HUES64 (cell line): ENCODE measurements around the gene ABCA4.
"Not testable (repeated sequence)": the region's sequence is repeated elsewhere in the genome, so short reads cannot be mapped to it uniquely, and the experiment has no call there.

Experiments
- H3K27ac ChIP-seq: 2 replicates; pipeline ENCODE4 v1.7.0; 2013; ENCODE audit warnings: low read depth, low read length, inconsistent platforms
- H3K27me3 ChIP-seq: 2 replicates; pipeline ENCODE4 v1.6.1; 2013; ENCODE audit warnings: mild to moderate bottlenecking, low read length; ENCODE audit not compliant: insufficient read depth
- H3K36me3 ChIP-seq: 2 replicates; pipeline ENCODE4 v1.6.1; 2013; ENCODE audit warnings: mild to moderate bottlenecking, low read length; ENCODE audit not compliant: insufficient read depth
- H3K4me1 ChIP-seq: 2 replicates; pipeline ENCODE4 v1.6.1; 2013; ENCODE audit warnings: mild to moderate bottlenecking, low read length, moderate library complexity; ENCODE audit not compliant: insufficient read depth
- H3K4me3 ChIP-seq: 2 replicates; pipeline ENCODE4 v1.5.1; 2013; ENCODE audit warnings: mild to moderate bottlenecking, low read length, moderate library complexity
- H3K9ac ChIP-seq: 2 replicates; pipeline ENCODE4 v1.6.1; 2013; ENCODE audit warnings: mild to moderate bottlenecking, low read depth, low read length
- H3K9me3 ChIP-seq: 2 replicates; pipeline ENCODE4 v1.6.1; 2013; ENCODE audit warnings: low read depth, low read length; ENCODE audit not compliant: insufficient read depth
- WGBS: fragments of 150-250, 120-280 bp; methylation state at CpG from one replicate; pipeline ENCODE4 v1.1.7; 2013; ENCODE audit warnings: missing lambda C conversion rate; 5-methylcytosine and 5-hydroxymethylcytosine counted together

ABCA4 gene

DNA sequence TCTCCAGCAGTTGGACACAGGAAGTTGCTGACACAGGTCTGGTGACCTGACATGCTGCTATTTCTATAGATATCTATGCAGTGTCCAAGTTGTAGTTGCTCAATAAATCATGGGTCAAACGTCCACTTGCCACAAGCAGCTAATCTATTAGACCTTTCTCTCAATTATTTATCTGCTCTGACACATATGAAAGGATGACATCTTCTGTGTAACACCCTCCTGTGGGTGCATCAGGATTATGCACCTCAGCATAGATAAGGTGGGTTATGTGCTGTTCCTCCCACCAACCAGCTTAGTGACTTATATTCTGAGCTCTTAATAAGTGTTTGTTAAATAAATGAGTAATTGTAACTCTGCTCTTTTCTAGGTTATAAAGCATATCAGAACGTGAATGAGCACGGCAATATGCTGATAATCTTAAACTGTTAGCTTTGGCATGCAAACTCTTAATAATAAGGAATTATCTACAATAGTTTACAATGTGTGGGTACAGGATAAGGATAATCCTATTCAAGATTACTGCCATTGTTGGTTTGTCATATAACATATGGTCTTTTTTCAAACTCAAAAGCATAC, 121.0 kb downstream of the ABCA4 start:
- H3K27ac ChIP-seq, result no peak overlapping the region
- H3K4me1 ChIP-seq, result no peaks in the 10 kb centered on the region
- H3K9ac ChIP-seq, result no peak overlapping the region
- no peaks in the 10 kb centered on the region for H3K9me3 ChIP-seq
- no peaks in the 10 kb centered on the region for H3K27me3 ChIP-seq
- H3K4me3 ChIP-seq, result no peak overlapping the region
- WGBS, result 74% methylated on average over 3 of the region's 3 CpGs
- H3K36me3 ChIP-seq, result no peaks in the 10 kb centered on the region

DNA sequence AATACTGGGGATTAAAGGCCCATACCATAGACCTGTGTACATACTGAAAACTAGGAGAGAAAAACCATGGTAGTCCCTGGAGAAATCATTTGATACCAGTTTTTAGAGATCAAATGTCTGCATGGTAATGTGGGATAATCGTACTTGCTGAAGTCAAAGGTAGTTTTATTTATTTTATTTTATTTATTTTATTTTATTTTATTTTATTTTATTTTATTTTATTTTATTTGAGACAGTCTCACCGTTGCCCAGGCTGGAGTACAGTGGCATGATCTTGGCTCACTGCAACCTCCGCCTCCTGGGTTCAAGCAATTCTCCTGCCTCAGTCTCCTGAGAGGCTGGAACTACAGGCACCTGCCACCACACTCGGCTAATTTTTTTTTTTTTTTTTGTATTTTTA, 122.4 kb downstream of the ABCA4 start:
- not testable (repeated sequence) for H3K9ac ChIP-seq, H3K27me3 ChIP-seq, H3K4me1 ChIP-seq, H3K4me3 ChIP-seq, H3K9me3 ChIP-seq, H3K27ac ChIP-seq, H3K36me3 ChIP-seq
- WGBS, result 99% methylated on average over 3 of the region's 4 CpGs

DNA sequence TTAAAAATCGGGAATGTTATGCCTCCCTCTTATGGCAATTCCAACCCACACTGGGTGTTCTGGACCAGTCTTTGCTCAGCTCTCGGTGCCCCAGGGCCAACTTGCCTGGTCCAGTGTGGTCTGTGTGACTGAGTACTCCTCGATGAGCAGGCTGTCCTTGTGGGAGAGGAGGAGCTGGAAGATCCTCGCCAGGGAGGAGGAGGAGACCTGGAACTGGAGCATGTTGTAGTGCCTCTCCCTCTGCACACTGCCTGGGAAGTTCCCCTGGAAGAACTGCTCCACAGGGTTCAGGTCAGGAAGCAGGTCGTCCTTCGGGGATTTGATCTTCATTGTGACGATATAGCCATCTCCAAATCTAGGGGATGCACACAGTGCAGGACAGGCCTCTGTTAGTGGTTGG, 123.2 kb downstream of the ABCA4 start:
- 91% methylated on average over 7 of the region's 7 CpGs for WGBS
- Histone ChIP-seq H3K27ac (no peak overlapping the region), H3K9me3 (no peaks in the 10 kb centered on the region), H3K4me1 (no peaks in the 10 kb centered on the region), H3K4me3 (no peak overlapping the region), H3K36me3 (no peaks in the 10 kb centered on the region), H3K27me3 (no peaks in the 10 kb centered on the region), H3K9ac (no peak overlapping the region)

DNA sequence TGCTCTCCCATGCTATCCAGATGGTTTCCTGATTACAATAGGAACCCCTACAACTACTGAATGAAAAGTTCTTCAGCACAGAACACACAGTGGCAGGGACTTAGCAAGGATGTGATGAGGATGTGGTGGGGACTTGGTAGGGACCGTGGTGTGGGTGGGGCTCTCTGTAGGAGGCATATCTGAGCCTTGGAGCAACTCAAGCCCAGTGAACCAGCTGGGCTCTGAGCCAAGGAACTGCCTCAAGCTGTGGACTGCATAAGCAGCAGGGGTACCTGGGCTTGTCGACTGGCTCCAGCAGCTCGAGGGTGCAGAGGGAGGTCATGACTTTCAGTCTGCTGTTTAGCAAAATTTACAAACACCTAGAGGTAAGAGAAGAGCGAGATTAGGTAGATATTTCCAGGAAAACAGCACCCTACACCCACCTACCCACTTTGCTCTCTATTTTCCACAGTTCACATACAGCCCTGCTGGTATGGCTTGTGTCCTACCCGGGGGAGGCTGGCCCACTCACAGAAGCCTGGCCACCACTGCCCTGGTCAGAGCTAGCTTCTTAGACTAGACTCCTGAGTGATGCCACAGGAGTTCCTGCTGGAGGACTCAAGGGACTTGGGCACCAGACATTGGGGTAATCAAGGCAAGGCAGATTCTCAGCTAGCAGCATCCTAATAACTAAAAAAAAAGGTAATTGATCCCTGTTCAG, 125.0 kb downstream of the ABCA4 start:
- Histone ChIP-seq H3K4me1 (no peaks in the 10 kb centered on the region), H3K36me3 (no peaks in the 10 kb centered on the region), H3K9me3 (no peaks in the 10 kb centered on the region), H3K4me3 (no peak overlapping the region), H3K27ac (no peak overlapping the region), H3K9ac (no peak overlapping the region), H3K27me3 (no peaks in the 10 kb centered on the region)
- WGBS, result 79% methylated on average over 5 of the region's 5 CpGs

DNA sequence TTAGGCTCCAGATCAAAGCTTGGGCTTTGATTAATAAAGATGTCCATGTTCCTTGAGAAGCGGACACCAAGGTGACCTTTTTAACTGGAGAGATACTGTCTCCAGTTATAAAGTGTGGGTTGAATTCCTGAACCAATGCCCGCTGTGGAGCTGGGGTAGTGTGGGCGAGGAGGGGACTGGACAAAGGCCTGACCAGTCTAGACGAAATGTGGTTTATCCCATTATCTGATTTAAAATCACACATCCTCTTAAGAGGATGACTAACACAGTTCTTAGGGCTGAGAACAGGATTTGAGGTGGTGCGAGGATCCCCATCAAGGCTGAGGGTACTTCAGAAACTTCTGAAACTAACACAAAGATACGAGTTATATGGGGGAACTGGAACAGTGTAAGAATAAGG, 127.2 kb downstream of the ABCA4 start:
- Histone ChIP-seq H3K4me3 (no peak overlapping the region), H3K36me3 (no peaks in the 10 kb centered on the region)

DNA sequence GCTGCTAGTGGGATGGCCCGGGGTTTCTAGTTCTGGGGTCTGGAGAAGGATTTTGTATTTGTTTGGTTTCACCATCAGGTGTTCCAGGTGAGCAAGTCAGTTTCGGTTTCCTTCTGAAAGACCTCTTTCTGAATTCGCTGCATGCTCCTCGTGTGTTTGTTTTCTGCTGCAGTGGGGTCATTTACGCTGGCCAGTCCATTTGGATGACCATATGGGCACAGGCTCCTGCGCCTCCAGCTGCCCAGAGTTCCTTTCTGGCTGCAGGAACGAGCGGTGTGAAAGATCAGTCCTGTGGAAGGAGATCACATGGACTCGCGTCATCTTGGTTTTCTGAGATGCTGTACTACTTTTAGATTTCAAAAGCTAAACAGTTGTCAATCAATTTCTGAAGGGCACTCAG, 128.0 kb downstream of the ABCA4 start:
- no peak overlapping the region for H3K9ac ChIP-seq
- no peaks in the 10 kb centered on the region for H3K27me3 ChIP-seq
- no peak overlapping the region for H3K27ac ChIP-seq
- no peaks in the 10 kb centered on the region for H3K4me1 ChIP-seq
- H3K9me3 ChIP-seq, result no peaks in the 10 kb centered on the region
- no peaks in the 10 kb centered on the region for H3K36me3 ChIP-seq
- 94% methylated on average over 10 of the region's 10 CpGs for WGBS
- H3K4me3 ChIP-seq, result no peak overlapping the region

More for the DNA sequence above, 127.2 kb downstream of the ABCA4 start:
- H3K27ac ChIP-seq, result no peak overlapping the region
- no peak overlapping the region for H3K9ac ChIP-seq
- no peaks in the 10 kb centered on the region for H3K4me1 ChIP-seq
- H3K27me3 ChIP-seq, result no peaks in the 10 kb centered on the region
- no peaks in the 10 kb centered on the region for H3K9me3 ChIP-seq
- 90% methylated on average over 6 of the region's 6 CpGs for WGBS

DNA sequence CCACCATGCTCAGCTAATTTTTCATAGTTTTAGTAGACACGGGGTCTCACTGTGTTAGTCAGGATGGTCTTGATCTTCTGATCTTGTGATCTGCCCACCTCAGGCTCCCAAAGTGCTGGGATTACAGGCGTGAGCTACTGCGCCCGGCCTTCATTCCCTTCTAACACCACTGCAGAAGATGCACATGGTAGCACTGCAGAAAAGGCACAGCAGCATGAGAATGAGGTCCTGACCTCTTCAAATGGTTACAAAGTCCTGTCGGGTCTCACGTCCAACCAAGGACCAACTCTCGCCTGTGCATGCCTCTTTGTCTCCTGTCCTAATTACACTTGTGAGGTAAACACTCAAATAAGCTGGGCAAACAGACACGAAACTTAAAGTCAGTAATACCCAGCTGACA, 128.8 kb downstream of the ABCA4 start:
- WGBS, result 95% methylated on average over 8 of the region's 8 CpGs
- no peaks in the 10 kb centered on the region for H3K4me1 ChIP-seq
- no peak overlapping the region for H3K27ac ChIP-seq
- H3K4me3 ChIP-seq, result no peak overlapping the region
- H3K9ac ChIP-seq, result no peak overlapping the region
- no peaks in the 10 kb centered on the region for H3K36me3 ChIP-seq
- no peaks in the 10 kb centered on the region for H3K27me3 ChIP-seq
- H3K9me3 ChIP-seq, result no peaks in the 10 kb centered on the region

DNA sequence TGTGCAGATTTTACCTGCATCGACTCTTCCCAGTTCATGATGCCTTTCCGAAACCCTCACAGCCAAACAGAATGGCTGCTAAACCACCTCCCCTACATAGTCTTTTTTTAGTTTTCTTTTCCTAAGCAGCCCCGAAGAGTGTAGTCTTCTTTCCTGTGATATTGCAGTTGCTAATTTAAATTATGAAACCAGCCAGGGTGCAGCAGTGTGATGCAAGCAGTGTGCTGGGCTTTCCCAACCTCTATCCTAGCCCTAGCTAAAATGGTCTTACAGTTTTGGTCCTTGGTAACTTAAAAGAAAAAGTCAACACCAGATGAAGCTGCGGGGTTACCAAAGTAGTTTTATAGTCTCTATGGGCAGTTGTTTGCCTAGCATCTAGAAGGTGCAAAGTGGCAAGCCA, 129.7 kb downstream of the ABCA4 start:
- no peaks in the 10 kb centered on the region for H3K4me1 ChIP-seq
- no peak overlapping the region for H3K9ac ChIP-seq
- 94% methylated on average over 4 of the region's 4 CpGs for WGBS
- H3K4me3 ChIP-seq, result no peak overlapping the region
- H3K9me3 ChIP-seq, result no peaks in the 10 kb centered on the region
- no peaks in the 10 kb centered on the region for H3K27me3 ChIP-seq
- H3K27ac ChIP-seq, result no peak overlapping the region
- H3K36me3 ChIP-seq, result no peaks in the 10 kb centered on the region

DNA sequence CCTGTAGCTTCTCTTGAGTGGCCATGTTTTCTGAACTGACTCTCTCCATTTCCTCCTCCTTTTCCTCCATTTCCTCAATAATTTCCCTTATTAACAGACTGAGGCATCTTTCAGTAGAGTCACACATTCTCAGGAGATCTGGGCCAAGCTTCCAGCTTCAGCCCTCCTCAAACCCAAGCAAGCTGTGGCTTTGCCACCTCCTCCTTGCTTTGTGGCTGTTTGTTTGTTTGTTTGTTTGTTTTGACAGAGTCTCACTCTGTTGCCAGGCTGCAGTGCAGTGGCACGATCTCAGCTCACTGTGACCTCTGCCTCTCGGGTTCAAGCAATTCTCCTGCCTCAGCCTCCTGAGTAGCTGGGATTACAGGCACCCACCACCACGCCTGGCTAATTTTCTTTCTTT, 130.5 kb downstream of the ABCA4 start:
- H3K4me3 ChIP-seq, H3K27ac ChIP-seq, H3K36me3 ChIP-seq, H3K27me3 ChIP-seq, H3K9me3 ChIP-seq, H3K4me1 ChIP-seq, H3K9ac ChIP-seq: not testable (repeated sequence)
- WGBS, result 92% methylated on average over 2 of the region's 3 CpGs

DNA sequence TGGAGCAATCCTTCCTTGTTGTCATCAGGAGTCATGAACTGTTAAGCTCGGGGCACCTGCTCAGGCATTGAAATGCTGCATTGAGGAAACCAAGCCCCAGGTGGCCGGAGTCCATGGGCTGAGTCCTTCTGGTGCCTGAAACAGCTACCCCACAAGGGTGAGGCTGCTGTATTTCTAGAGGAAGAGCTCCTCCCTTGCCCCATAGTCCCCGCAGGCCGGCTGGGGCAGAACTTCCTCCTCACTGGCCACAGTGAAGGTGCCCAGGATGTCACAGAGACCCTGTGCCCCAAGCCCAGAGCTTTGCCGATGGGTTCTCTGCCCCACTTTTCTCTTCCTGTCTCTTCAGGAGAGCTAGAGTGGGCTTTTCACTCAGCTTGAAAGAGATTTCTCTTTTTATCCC, 130.9 kb downstream of the ABCA4 start:
- Histone ChIP-seq H3K9me3 (no peaks in the 10 kb centered on the region), H3K9ac (no peak overlapping the region), H3K36me3 (no peaks in the 10 kb centered on the region), H3K27me3 (no peaks in the 10 kb centered on the region), H3K4me1 (no peaks in the 10 kb centered on the region), H3K27ac (no peak overlapping the region), H3K4me3 (no peak overlapping the region)
- WGBS, result 93% methylated on average over 5 of the region's 5 CpGs

DNA sequence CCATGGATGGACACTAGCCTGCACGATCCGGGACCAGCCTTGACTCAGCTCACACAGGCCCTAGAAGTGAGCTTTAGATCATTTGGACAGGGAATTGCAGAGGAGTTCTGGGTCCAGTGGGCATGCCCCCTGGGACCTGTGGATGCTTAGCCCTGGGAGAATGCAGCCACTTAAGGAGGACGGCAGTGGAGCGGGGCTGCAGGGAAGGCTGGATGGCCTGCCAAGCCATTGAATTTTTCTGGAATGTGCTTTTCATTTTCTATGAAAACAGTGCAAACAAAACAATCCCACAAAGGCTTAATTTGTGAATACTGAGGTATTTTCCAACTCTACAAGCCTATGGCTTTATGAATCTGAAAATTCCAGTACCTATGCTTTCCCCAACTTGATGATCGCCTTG, 131.3 kb downstream of the ABCA4 start:
- H3K27ac ChIP-seq, result no peak overlapping the region
- H3K9me3 ChIP-seq, result no peaks in the 10 kb centered on the region
- no peak overlapping the region for H3K9ac ChIP-seq
- no peak overlapping the region for H3K4me3 ChIP-seq
- WGBS, result 95% methylated on average over 5 of the region's 5 CpGs
- H3K4me1 ChIP-seq, result no peaks in the 10 kb centered on the region
- no peaks in the 10 kb centered on the region for H3K36me3 ChIP-seq
- H3K27me3 ChIP-seq, result no peaks in the 10 kb centered on the region
